Measurements from ENCODE around the gene AKAP9. TPM values are rescaled to one million over a fixed set of nuclear protein-coding genes. Genes with fewer than 3 reads are reported as not detected.
A peak's percentile ranks its signal among the peaks of the same experiment; 100 is the strongest.

The AKAP9 gene
- total and polyA plus RNA-seq, 9 of the 15 experiments (the other 6 are each of a cell fraction or from before 2014, with no cell fraction given) = 25.5 to 80.9 (median 46.3) TPM

DNA sequence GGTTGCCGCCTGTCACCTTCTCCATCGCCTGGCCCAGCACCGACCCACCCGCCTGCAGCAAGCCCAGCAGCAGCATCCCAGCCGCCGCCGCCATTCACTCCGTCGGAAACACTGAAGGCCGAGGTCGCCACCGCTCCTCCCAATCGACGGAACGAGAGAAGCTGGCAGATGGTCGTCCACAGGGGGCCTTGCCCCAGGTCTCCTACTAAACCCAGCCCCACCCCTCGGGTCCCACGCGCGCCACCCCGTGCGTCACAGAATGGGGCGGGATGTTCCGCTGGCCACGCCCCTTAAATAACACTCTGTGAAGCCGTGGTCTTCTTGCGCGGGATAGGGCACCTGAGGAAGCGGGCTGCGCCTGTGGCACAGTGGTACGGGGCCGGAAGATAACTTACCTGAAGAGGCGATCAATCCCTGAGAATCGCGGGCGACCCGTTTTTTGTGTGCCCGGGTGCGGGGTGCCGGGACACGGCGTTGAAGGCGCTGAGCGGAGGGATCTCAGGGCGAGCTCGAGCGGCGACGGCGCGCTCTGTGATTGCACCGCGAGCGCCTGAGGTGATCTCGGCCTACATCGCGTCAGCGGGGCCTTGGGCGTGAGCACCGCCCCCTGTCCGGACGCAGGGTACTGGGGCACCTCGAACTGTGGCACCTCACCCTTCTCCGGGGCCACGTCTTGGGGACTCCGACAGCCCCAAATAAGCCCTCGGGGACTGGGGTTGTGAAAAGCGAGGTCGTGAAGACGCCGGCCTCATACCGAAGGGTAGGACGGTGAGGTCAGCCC lies 193.8 kb downstream of the AKAP9 start, which contains the start of gene CYP51A1 (continued):
- TF ChIP-seq, protein P1, sequence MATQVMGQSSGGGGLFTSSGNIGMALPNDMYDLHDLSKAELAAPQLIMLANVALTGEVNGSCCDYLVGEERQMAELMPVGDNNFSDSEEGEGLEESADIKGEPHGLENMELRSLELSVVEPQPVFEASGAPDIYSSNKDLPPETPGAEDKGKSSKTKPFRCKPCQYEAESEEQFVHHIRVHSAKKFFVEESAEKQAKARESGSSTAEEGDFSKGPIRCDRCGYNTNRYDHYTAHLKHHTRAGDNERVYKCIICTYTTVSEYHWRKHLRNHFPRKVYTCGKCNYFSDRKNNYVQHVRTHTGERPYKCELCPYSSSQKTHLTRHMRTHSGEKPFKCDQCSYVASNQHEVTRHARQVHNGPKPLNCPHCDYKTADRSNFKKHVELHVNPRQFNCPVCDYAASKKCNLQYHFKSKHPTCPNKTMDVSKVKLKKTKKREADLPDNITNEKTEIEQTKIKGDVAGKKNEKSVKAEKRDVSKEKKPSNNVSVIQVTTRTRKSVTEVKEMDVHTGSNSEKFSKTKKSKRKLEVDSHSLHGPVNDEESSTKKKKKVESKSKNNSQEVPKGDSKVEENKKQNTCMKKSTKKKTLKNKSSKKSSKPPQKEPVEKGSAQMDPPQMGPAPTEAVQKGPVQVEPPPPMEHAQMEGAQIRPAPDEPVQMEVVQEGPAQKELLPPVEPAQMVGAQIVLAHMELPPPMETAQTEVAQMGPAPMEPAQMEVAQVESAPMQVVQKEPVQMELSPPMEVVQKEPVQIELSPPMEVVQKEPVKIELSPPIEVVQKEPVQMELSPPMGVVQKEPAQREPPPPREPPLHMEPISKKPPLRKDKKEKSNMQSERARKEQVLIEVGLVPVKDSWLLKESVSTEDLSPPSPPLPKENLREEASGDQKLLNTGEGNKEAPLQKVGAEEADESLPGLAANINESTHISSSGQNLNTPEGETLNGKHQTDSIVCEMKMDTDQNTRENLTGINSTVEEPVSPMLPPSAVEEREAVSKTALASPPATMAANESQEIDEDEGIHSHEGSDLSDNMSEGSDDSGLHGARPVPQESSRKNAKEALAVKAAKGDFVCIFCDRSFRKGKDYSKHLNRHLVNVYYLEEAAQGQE (IDR thresholded peaks at IDR 0.05; ENCODE audit: borderline replicate concordance) = 0 out of 2 replicates have a peak, but pooled peaks have one; percentile 8
- TF ChIP-seq, protein P1 (CRISPR knock-in tag; IDR thresholded peaks at IDR 0.05; ENCODE audit: low read depth) = peak; percentile 69; the same call in 1 of the 2 replicates
- TF ChIP-seq SLC30A9 (CRISPR knock-in tag; IDR thresholded peaks at IDR 0.05) = no peak
- no peak for TF ChIP-seq ZNF551 (CRISPR knock-in tag; IDR thresholded peaks at IDR 0.05)
- TF ChIP-seq CBFA2T3 (IDR thresholded peaks at IDR 0.05) = no peak
- peak in 1 of 2 experiments; percentile 81; a peak in 2 of 4 replicates for TF ChIP-seq CSDE1 (IDR thresholded peaks at IDR 0.05)
- TF ChIP-seq MXI1 (IDR thresholded peaks at IDR 0.05; ENCODE audit: low read depth, low read length) = peak; percentile 33
- TF ChIP-seq, protein P2, sequence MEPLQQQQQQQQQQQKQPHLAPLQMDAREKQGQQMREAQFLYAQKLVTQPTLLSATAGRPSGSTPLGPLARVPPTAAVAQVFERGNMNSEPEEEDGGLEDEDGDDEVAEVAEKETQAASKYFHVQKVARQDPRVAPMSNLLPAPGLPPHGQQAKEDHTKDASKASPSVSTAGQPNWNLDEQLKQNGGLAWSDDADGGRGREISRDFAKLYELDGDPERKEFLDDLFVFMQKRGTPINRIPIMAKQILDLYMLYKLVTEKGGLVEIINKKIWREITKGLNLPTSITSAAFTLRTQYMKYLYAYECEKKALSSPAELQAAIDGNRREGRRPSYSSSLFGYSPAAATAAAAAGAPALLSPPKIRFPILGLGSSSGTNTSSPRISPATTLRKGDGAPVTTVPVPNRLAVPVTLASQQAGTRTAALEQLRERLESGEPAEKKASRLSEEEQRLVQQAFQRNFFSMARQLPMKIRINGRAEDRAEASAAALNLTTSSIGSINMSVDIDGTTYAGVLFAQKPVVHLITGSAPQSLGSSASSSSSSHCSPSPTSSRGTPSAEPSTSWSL (CRISPR knock-in tag; IDR thresholded peaks at IDR 0.05; ENCODE audit: borderline replicate concordance) = no peak
- peak; percentile 88 for TF ChIP-seq NCOA1 (IDR thresholded peaks at IDR 0.05; ENCODE audit: low read depth)
- no peak for TF ChIP-seq SMAD3 (CRISPR knock-in tag; conservative IDR thresholded peaks at IDR 0.05)
- TF ChIP-seq, protein P3, sequence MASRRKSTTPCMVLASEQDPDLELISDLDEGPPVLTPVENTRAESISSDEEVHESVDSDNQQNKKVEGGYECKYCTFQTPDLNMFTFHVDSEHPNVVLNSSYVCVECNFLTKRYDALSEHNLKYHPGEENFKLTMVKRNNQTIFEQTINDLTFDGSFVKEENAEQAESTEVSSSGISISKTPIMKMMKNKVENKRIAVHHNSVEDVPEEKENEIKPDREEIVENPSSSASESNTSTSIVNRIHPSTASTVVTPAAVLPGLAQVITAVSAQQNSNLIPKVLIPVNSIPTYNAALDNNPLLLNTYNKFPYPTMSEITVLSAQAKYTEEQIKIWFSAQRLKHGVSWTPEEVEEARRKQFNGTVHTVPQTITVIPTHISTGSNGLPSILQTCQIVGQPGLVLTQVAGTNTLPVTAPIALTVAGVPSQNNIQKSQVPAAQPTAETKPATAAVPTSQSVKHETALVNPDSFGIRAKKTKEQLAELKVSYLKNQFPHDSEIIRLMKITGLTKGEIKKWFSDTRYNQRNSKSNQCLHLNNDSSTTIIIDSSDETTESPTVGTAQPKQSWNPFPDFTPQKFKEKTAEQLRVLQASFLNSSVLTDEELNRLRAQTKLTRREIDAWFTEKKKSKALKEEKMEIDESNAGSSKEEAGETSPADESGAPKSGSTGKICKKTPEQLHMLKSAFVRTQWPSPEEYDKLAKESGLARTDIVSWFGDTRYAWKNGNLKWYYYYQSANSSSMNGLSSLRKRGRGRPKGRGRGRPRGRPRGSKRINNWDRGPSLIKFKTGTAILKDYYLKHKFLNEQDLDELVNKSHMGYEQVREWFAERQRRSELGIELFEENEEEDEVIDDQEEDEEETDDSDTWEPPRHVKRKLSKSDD (conservative IDR thresholded peaks at IDR 0.05; ENCODE audit: low read length) = no peak; the same call in 1 of the 2 replicates
- TF ChIP-seq KLF1 (tag; IDR thresholded peaks at IDR 0.05) = peak; percentile 59
- TF ChIP-seq HNRNPK (IDR thresholded peaks at IDR 0.05; ENCODE audit: low read depth, low read length, poor library complexity, severe bottlenecking) = no peak
- TF ChIP-seq, protein P4, sequence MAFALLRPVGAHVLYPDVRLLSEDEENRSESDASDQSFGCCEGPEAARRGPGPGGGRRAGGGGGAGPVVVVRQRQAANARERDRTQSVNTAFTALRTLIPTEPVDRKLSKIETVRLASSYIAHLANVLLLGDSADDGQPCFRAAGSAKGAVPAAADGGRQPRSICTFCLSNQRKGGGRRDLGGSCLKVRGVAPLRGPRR (CRISPR knock-in tag; IDR thresholded peaks at IDR 0.05) = no peak
- peak; percentile 78 for TF ChIP-seq TAF7 (tag; IDR thresholded peaks at IDR 0.05)
- no peak for TF ChIP-seq HNRNPH1 (optimal IDR thresholded peaks at IDR 0.05; ENCODE audit: low read depth, low read length)
